H9 (cell line): ENCODE measurements around the gene LRRFIP1. TPM values are rescaled to one million over a fixed set of nuclear protein-coding genes. Genes with fewer than 3 reads are reported as not detected.
A peak's percentile ranks its signal among the peaks of the same experiment; 100 is the strongest.

Experiments used
- DNase-seq: peaks from one replicate; pipeline ENCODE4 v3.0.0-alpha.2; 2017
- H2AFZ ChIP-seq: one replicate; pipeline ENCODE4 v1.6.1; 2013; ENCODE audit warnings: mild to moderate bottlenecking, low read length, control low read depth, moderate library complexity
- H2AK5ac ChIP-seq: 2 replicates; pipeline ENCODE4 v1.6.1; 2013; ENCODE audit warnings: low read length, control low read depth, mixed read lengths; ENCODE audit not compliant: insufficient read length
- H2BK120ac ChIP-seq: one replicate; pipeline ENCODE4 v1.6.1; 2013; ENCODE audit warnings: low read depth, mild to moderate bottlenecking, low read length, control low read depth, inconsistent platforms; ENCODE audit not compliant: poor library complexity, severe bottlenecking
- H2BK12ac ChIP-seq: 2 replicates; pipeline ENCODE4 v1.6.1; 2013; ENCODE audit warnings: low read length, control low read depth, mixed read lengths, low read depth; ENCODE audit not compliant: insufficient read length
- H2BK15ac ChIP-seq: 2 replicates; pipeline ENCODE4 v1.6.1; 2013; ENCODE audit warnings: low read depth, low read length, control low read depth
- H2BK20ac ChIP-seq: one replicate; pipeline ENCODE4 v1.6.1; 2013; ENCODE audit warnings: low read depth, mild to moderate bottlenecking, low read length, control low read depth, inconsistent platforms; ENCODE audit not compliant: poor library complexity, severe bottlenecking
- H2BK5ac ChIP-seq: 2 replicates; pipeline ENCODE4 v1.6.1; 2013; ENCODE audit warnings: low read length, control low read depth, mixed read lengths; ENCODE audit not compliant: insufficient read length
- H3K14ac ChIP-seq: 2 replicates; pipeline ENCODE4 v1.6.1; 2013; ENCODE audit warnings: low read length, control low read depth; ENCODE audit not compliant: insufficient read depth
- H3K18ac ChIP-seq: 2 replicates; pipeline ENCODE4 v1.6.1; 2013; ENCODE audit warnings: low read depth, mild to moderate bottlenecking, mixed read lengths, low read length, control low read depth; ENCODE audit not compliant: insufficient read length
- H3K23ac ChIP-seq: 2 replicates; pipeline ENCODE4 v1.6.1; 2013; ENCODE audit warnings: low read length, control low read depth, mixed read lengths, low read depth; ENCODE audit not compliant: insufficient read length
- H3K23me2 ChIP-seq: 2 replicates; pipeline ENCODE4 v1.6.1; 2013; ENCODE audit warnings: low read depth, mild to moderate bottlenecking, mixed read lengths, low read length, control low read depth; ENCODE audit not compliant: insufficient read length, poor library complexity, severe bottlenecking
- H3K27ac ChIP-seq: 2 replicates; pipeline ENCODE4 v1.5.1; 2013; ENCODE audit warnings: low read length, control low read depth, mixed read lengths, low read depth; ENCODE audit not compliant: insufficient read length
- H3K27me3 ChIP-seq: 2 replicates; pipeline ENCODE4 v1.6.1; 2013; ENCODE audit warnings: low read length, control low read depth, inconsistent platforms; ENCODE audit not compliant: insufficient read depth
- H3K4ac ChIP-seq: 2 replicates; pipeline ENCODE4 v1.6.1; 2013; ENCODE audit warnings: low read depth, mild to moderate bottlenecking, control low read depth, inconsistent platforms, low read length, moderate library complexity
- H3K4me1 ChIP-seq: 2 replicates; pipeline ENCODE4 v1.6.1; 2013; ENCODE audit warnings: low read length, control low read depth, inconsistent platforms; ENCODE audit not compliant: insufficient read depth
- H3K4me2 ChIP-seq: 2 replicates; pipeline ENCODE4 v1.6.1; 2013; ENCODE audit warnings: low read length, control low read depth, mixed read lengths; ENCODE audit not compliant: insufficient read length, insufficient read depth
- H3K56ac ChIP-seq: 2 replicates; pipeline ENCODE4 v1.6.1; 2013; ENCODE audit warnings: low read depth, mild to moderate bottlenecking, mixed read lengths, low read length, control low read depth; ENCODE audit not compliant: insufficient read length
- H3K79me1 ChIP-seq: 2 replicates; pipeline ENCODE4 v1.6.1; 2013; ENCODE audit warnings: low read depth, mild to moderate bottlenecking, moderate library complexity, low read length, control low read depth, inconsistent platforms; ENCODE audit not compliant: insufficient read depth, poor library complexity, severe bottlenecking
- H3K79me2 ChIP-seq: 2 replicates; pipeline ENCODE4 v1.6.1; 2013; ENCODE audit warnings: low read length, control low read depth, inconsistent platforms; ENCODE audit not compliant: insufficient read depth
- H3K9ac ChIP-seq: 2 replicates; pipeline ENCODE4 v1.6.1; 2013; ENCODE audit warnings: low read length, control low read depth, mixed read lengths; ENCODE audit not compliant: insufficient read length; ENCODE audit errors: extremely low read depth
- H3K9me3 ChIP-seq: one replicate; pipeline ENCODE4 v1.6.1; 2013; ENCODE audit warnings: low read depth, low read length, inconsistent platforms; ENCODE audit not compliant: control insufficient read depth
- H3T11ph ChIP-seq: one replicate; pipeline ENCODE4 v1.6.1; 2013; ENCODE audit warnings: mild to moderate bottlenecking, low read length, control low read depth, inconsistent platforms
- H4K20me1 ChIP-seq: one replicate; pipeline ENCODE4 v1.6.1; 2013; ENCODE audit not compliant: control insufficient read depth, insufficient read length, insufficient read depth
- H4K5ac ChIP-seq: 2 replicates; pipeline ENCODE4 v1.6.1; 2013; ENCODE audit warnings: low read depth, mild to moderate bottlenecking, mixed read lengths, low read length, control low read depth; ENCODE audit not compliant: insufficient read length
- H4K8ac ChIP-seq: replicated peaks from 2 replicates; pipeline ENCODE4 v1.6.1; 2013; ENCODE audit warnings: low read length, control low read depth, mixed read lengths, low read depth; ENCODE audit not compliant: insufficient read length
- H4K91ac ChIP-seq: 2 replicates; pipeline ENCODE4 v1.6.1; 2013; ENCODE audit warnings: low read depth, mild to moderate bottlenecking, moderate library complexity, mixed read lengths, low read length, control low read depth; ENCODE audit not compliant: insufficient read length
- H3K27ac Mint-ChIP-seq, 3 experiments: 2 replicates in 2 of 3; 3 replicates in 1 of 3; pipeline ENCODE4 v1.8.0; 2020 to 2021; ENCODE audit warnings: mixed read lengths in 3 of 3, mild to moderate bottlenecking in 1 of 3, moderate library complexity in 1 of 3
- H3K27me3 Mint-ChIP-seq: 2 replicates; pipeline ENCODE4 v1.8.0; 2021; ENCODE audit warnings: low read depth, mild to moderate bottlenecking, moderate library complexity, mixed read lengths
- H3K36me3 Mint-ChIP-seq, 3 experiments: 2 replicates in 2 of 3; 3 replicates in 1 of 3; pipeline ENCODE4 v1.8.0; 2020 to 2021; ENCODE audit warnings: low read depth in 3 of 3, mixed read lengths in 3 of 3; ENCODE audit not compliant: insufficient read depth in 1 of 3
- H3K4me1 Mint-ChIP-seq, 2 experiments: 2 replicates each; pipeline ENCODE4 v1.8.0; 2020; ENCODE audit warnings: mixed read lengths in 2 of 2
- H3K4me3 Mint-ChIP-seq, 2 experiments: 2 replicates in 1 of 2; 3 replicates in 1 of 2; pipeline ENCODE4 v1.8.0; 2020 to 2021; ENCODE audit warnings: mild to moderate bottlenecking in 2 of 2, mixed read lengths in 2 of 2, moderate library complexity in 1 of 2
- H3K9me3 Mint-ChIP-seq, 2 experiments: 2 replicates in 1 of 2; 3 replicates in 1 of 2; pipeline ENCODE4 v1.8.0; 2020; ENCODE audit warnings: mild to moderate bottlenecking in 2 of 2, mixed read lengths in 2 of 2, moderate library complexity in 1 of 2
- CTCF ChIP-seq: fragments of 200-600 bp; sonication (generic); conservative IDR thresholded peaks from 3 replicates; pipeline ENCODE4 v1.8.0; 2021; ENCODE audit warnings: antibody characterized with exemption, mild to moderate bottlenecking
- WGBS: extraction: QIAGEN DNeasy Blood & Tissue Kit; methylation state at CpG from one replicate; pipeline ENCODE4 v1.1.7; 2013; ENCODE audit warnings: missing lambda C conversion rate, low lambda C conversion rate, mixed read lengths; ENCODE audit not compliant: insufficient read length; ENCODE audit errors: extremely low coverage; 5-methylcytosine and 5-hydroxymethylcytosine counted together
- total RNA-seq: library from RNA; stranded (reverse); gene quantifications from 2 replicates; pipeline ENCODE4 v1.2.1, GENCODE V29; 2021

LRRFIP1 gene
- total RNA-seq, 1 experiment from 2014 or later: 38.5 TPM

GRCh38 chr2:237616373-237616733 lies 11.0 kb upstream of the LRRFIP1 start:
- H3K23me2 ChIP-seq: no peaks in the 10 kb centered on the region
- no peak overlapping the region for H3K23ac ChIP-seq
- H3K9ac ChIP-seq: no peak overlapping the region
- H4K5ac ChIP-seq: no peak overlapping the region
- no peak for TF ChIP-seq CTCF
- H2BK15ac ChIP-seq: no peak overlapping the region
- no peak overlapping the region for H3K4me3 Mint-ChIP-seq
- H2BK5ac ChIP-seq: no peak overlapping the region
- no peak overlapping the region for H3K4me2 ChIP-seq
- H3K27ac ChIP-seq: no peak overlapping the region
- no peak overlapping the region for H3K14ac ChIP-seq
- no peak overlapping the region for H2AFZ ChIP-seq
- no peak overlapping the region for H3K18ac ChIP-seq
- peaks cover 48 to 51% of the 10 kb centered on the region in 2 experiments for H3K4me1 Mint-ChIP-seq
- no peak overlapping the region for H3K4ac ChIP-seq
- H3K27ac Mint-ChIP-seq: no peak overlapping the region; a peak in 1 of 7 replicates
- WGBS: no CpG with 5 or more reads among the region's 3 CpGs
- peak; percentile 15 for DNase-seq
- no peaks in the 10 kb centered on the region for H3K9me3 ChIP-seq
- no peak overlapping the region for H4K91ac ChIP-seq
- no peak overlapping the region for H2BK12ac ChIP-seq
- no peaks in the 10 kb centered on the region for H3K27me3 ChIP-seq
- no peaks in the 10 kb centered on the region for H4K20me1 ChIP-seq
- no peaks in the 10 kb centered on the region; a peak in 2 of 5 replicates for H3K9me3 Mint-ChIP-seq
- no peak overlapping the region for H2BK20ac ChIP-seq
- H3K36me3 Mint-ChIP-seq: peaks cover 0 to 1% (median 0%) of the 10 kb centered on the region in 3 experiments; a peak in 1 of 7 replicates
- H3K79me1 ChIP-seq: no peaks in the 10 kb centered on the region
- no peaks in the 10 kb centered on the region for H3K79me2 ChIP-seq
- H3K56ac ChIP-seq: no peak overlapping the region
- H4K8ac ChIP-seq: no peak overlapping the region
- no peak overlapping the region for H3T11ph ChIP-seq
- H3K4me1 ChIP-seq: peaks cover 26% of the 10 kb centered on the region
- no peak overlapping the region for H2AK5ac ChIP-seq
- H3K27me3 Mint-ChIP-seq: no peaks in the 10 kb centered on the region; the same call in 1 of the 2 replicates
- H2BK120ac ChIP-seq: no peak overlapping the region
